ENCODE measurements around the gene DECR2. TPM values are rescaled to one million over a fixed set of nuclear protein-coding genes. Genes with fewer than 3 reads are reported as not detected.
"Not testable (repeated sequence)": the region's sequence is repeated elsewhere in the genome, so short reads cannot be mapped to it uniquely, and the experiment has no call there.

DECR2 gene
- total and polyA plus RNA-seq, 10 of the 15 experiments (the other 5 are each of a cell fraction or from before 2014, with no cell fraction given): 0.53 to 20.3 (median 6.0) TPM

DNA sequence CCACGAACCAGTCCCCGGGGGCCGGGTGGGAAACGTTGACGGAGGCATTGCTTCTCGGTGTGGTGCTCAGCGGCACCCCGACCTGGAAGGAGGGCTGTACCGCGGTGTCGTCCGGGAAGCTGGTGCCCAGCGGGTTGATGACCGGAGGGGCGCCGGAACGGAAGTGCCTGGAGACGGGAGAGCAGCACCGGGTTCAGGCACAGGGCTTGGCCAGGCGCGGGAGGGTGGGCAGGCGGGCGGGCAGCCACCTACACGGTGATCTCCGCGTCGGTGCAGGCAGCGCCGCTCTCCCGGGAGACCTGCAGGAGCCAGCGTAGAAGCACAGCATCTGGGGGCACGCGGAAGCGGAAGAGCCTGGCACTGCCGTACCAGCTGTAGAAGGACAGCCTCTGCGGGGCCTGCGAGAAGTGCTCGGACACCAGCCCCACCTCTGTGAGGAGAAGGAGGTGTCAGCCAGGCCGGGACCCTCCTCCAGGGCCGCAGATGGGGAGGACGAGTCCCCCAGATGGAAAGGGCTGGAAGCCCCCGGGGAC, 24.2 kb upstream of the DECR2 start (continued):
- TF ChIP-seq TARDBP (IDR thresholded peaks at IDR 0.05; ENCODE audit: borderline replicate concordance) (no peak), FOS (IDR thresholded peaks at IDR 0.05; ENCODE audit: borderline replicate concordance, extremely low read depth, insufficient read length) (no peak)

DNA sequence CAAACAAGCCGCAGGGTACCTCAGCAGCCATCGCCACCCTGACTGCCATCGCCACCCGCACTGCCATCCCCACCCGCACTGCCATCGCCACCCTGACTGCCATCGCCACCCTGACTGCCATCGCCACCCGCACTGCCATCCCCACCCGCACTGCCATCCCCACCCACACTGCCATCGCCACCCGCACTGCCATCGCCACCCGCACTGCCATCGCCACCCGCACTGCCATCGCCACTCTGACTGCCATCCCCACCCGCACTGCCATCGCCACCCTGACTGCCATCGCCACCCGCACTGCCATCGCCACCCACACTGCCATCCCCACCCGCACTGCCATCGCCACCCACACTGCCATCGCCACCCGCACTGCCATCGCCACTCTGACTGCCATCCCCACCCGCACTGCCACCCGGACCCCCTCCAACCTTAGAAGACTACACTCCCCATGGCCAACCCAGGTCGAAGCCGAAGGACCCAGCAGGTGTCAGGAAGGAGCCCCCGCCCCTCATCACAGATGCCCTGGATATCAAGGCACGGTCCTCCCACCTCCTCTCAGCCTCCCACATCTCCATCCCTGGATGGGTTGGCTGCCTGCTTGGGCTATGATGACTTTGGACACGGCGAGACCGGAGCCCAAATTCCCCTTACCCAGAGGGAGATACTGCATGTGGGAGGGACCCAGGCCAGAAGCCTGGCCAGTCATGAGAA, 23.4 kb upstream of the DECR2 start:
- intact Hi-C loops (cut with micrococcal nuclease; ENCODE audit: unreplicated experiment); H3K9ac ChIP-seq (ENCODE audit: control insufficient read depth, insufficient read depth, low read length); CTCF ChIA-PET; ATAC-seq; SMC1A ChIA-PET (ENCODE audit: uncharacterized antibody, unreplicated experiment); H3K27me3 ChIP-seq (replicated peaks in 1 of 2; ENCODE audit: control insufficient read depth in 2 of 2, insufficient read depth in 2 of 2, low read length in 1 of 2); DNase-seq (ENCODE audit: low read depth, low spot score); H2AFZ ChIP-seq (ENCODE audit: control insufficient read depth, low read depth, low read length); POLR2A ChIA-PET; H3K4me2 ChIP-seq (ENCODE audit: control insufficient read depth, insufficient read depth); in situ Hi-C loops (cut with MboI); H3K9me3 ChIP-seq (replicated peaks; ENCODE audit: control insufficient read depth, insufficient read depth, low read length); BruUV-seq (replicated peaks); H3K27ac ChIP-seq (ENCODE audit: control insufficient read depth, insufficient read depth); H3K4me1 ChIP-seq (ENCODE audit: control insufficient read depth, insufficient read depth, low read length); H3K36me3 ChIP-seq (ENCODE audit: control insufficient read depth in 2 of 2, insufficient read depth in 2 of 2, low read length in 1 of 2); FAIRE-seq; RAD21 ChIA-PET (ENCODE audit: unreplicated experiment); H3K4me3 ChIP-seq; H4K20me1 ChIP-seq (ENCODE audit: control insufficient read depth, insufficient read depth): not testable (repeated sequence)
- WGBS (ENCODE audit: insufficient coverage, insufficient replicate concordance, low lambda C conversion rate, missing lambda C conversion rate): 92% methylated on average over 22 of the region's 36 CpGs
- H3K79me2 ChIP-seq (ENCODE audit: control insufficient read depth, insufficient read depth, low read length): peaks cover 14% of the 10 kb centered on the region

DNA sequence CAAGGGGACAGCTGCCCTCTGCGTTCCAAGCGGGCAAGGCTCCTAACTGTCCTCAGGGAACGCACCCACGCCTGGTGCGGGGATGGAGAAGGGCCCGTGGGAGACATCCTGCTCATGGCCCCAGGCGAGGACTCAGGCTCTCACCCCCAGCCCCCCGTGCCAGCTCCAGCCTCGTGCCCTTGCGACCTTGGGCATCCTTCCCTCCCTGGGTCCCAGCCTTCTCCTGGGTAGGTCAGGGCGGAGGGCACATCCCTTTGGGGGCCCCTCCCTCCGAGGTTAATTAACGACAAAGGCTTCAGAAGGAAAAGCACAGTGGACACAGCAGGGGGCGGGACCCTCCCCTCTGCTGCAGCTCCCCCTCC, 22.9 kb upstream of the DECR2 start:
- H3K4me3 ChIP-seq: no peak overlapping the region
- ATAC-seq (no peak), DNase-seq (ENCODE audit: low read depth, low spot score) (no peak), FAIRE-seq (no peak)
- WGBS (ENCODE audit: insufficient coverage, insufficient replicate concordance, low lambda C conversion rate, missing lambda C conversion rate): 95% methylated on average over 10 of the region's 14 CpGs
- in situ Hi-C loops (cut with MboI) (no loop called here), intact Hi-C loops (cut with micrococcal nuclease; ENCODE audit: unreplicated experiment) (no loop called here)
- SMC1A ChIA-PET (ENCODE audit: uncharacterized antibody, unreplicated experiment): interaction anchor here (1.3 kb wide), 1 partner anchor 8 kb away, joined by 6 read pairs; the partner anchor contains the start of gene MRPL28
- no peaks in the 10 kb centered on the region for H3K9me3 ChIP-seq (replicated peaks; ENCODE audit: control insufficient read depth, insufficient read depth, low read length)
- no peak overlapping the region for H2AFZ ChIP-seq (ENCODE audit: control insufficient read depth, low read depth, low read length)
- no peak overlapping the region for H3K4me2 ChIP-seq (ENCODE audit: control insufficient read depth, insufficient read depth)
- peaks cover 0 to 7% of the 10 kb centered on the region in 2 experiments; a peak in 2 of 4 replicates for H3K36me3 ChIP-seq (ENCODE audit: control insufficient read depth in 2 of 2, insufficient read depth in 2 of 2, low read length in 1 of 2)
- peaks cover 10% of the 10 kb centered on the region for H3K4me1 ChIP-seq (ENCODE audit: control insufficient read depth, insufficient read depth, low read length)
- H3K9ac ChIP-seq (ENCODE audit: control insufficient read depth, insufficient read depth, low read length): no peak overlapping the region
- peaks cover 14% of the 10 kb centered on the region for H3K79me2 ChIP-seq (ENCODE audit: control insufficient read depth, insufficient read depth, low read length)
- TF ChIP-seq TCF12 (IDR thresholded peaks at IDR 0.05; ENCODE audit: low read depth, low read length) (no peak), SIX5 (IDR thresholded peaks at IDR 0.05; ENCODE audit: low read depth, low read length, severe bottlenecking) (no peak)
- CTCF ChIA-PET: no interaction called here
- H4K20me1 ChIP-seq (ENCODE audit: control insufficient read depth, insufficient read depth): no peaks in the 10 kb centered on the region
- no peak overlapping the region for H3K27ac ChIP-seq (ENCODE audit: control insufficient read depth, insufficient read depth)
- RAD21 ChIA-PET (ENCODE audit: unreplicated experiment): no interaction called here
- BruUV-seq (replicated peaks): no TSS peak
- H3K27me3 ChIP-seq (replicated peaks in 1 of 2; ENCODE audit: control insufficient read depth in 2 of 2, insufficient read depth in 2 of 2, low read length in 1 of 2): no peaks in the 10 kb centered on the region
- POLR2A ChIA-PET: no interaction called here

Data from GM12878 (cell line).